ENCODE data around the gene ABHD12B.

ABHD12B gene

GRCh38 chr14:50871914-50872732 is at the start of gene ABHD12B:
Gene ABHD12B (plus strand): TSS chr14:50872053. CDS start chr14:50872175, 122 bp downstream.
- DNase-seq (ENCODE audit: extremely low read depth in 1 of 2, low read depth in 1 of 2): no peak

GRCh38 chr14:50822501-50823042 is 49.3 kb upstream of the ABHD12B start:
- DNase-seq (ENCODE audit: extremely low read depth in 1 of 2, low read depth in 1 of 2): no peak

GRCh38 chr14:50823051-50823761 is 48.6 kb upstream of the ABHD12B start:
- no peak for DNase-seq (ENCODE audit: extremely low read depth in 1 of 2, low read depth in 1 of 2)

- no peak for DNase-seq (ENCODE audit: extremely low read depth in 1 of 2, low read depth in 1 of 2)
These were observed 47.9 kb upstream of the ABHD12B start for GRCh38 chr14:50823762-50824636.

- DNase-seq (ENCODE audit: extremely low read depth in 1 of 2, low read depth in 1 of 2): no peak
These were observed 46.5 kb upstream of the ABHD12B start for GRCh38 chr14:50825307-50825706.

GRCh38 chr14:50826681-50827080 is 45.2 kb upstream of the ABHD12B start:
- no peak for DNase-seq (ENCODE audit: extremely low read depth in 1 of 2, low read depth in 1 of 2)

GRCh38 chr14:50828721-50829488 is 42.9 kb upstream of the ABHD12B start:
- DNase-seq (ENCODE audit: extremely low read depth in 1 of 2, low read depth in 1 of 2): no peak

- DNase-seq (ENCODE audit: extremely low read depth in 1 of 2, low read depth in 1 of 2): no peak
These were observed 42.3 kb upstream of the ABHD12B start for GRCh38 chr14:50829489-50830043.

GRCh38 chr14:50830044-50830931 is 41.6 kb upstream of the ABHD12B start:
- peak; percentile 33 to 38 for DNase-seq (ENCODE audit: extremely low read depth in 1 of 2, low read depth in 1 of 2)

- DNase-seq (ENCODE audit: extremely low read depth in 1 of 2, low read depth in 1 of 2): peak; percentile 43 to 57
These were observed 40.7 kb upstream of the ABHD12B start, which contains the start of gene NIN for GRCh38 chr14:50830932-50831725. Gene NIN (minus strand): TSS chr14:50831162. CDS start chr14:50822056, 9,106 bp downstream.

GRCh38 chr14:50831726-50832168 is 40.1 kb upstream of the ABHD12B start:
- no peak for DNase-seq (ENCODE audit: extremely low read depth in 1 of 2, low read depth in 1 of 2)

GRCh38 chr14:50832935-50833630 is 38.8 kb upstream of the ABHD12B start:
- no peak for DNase-seq (ENCODE audit: extremely low read depth in 1 of 2, low read depth in 1 of 2)

GRCh38 chr14:50834802-50835276 is 37.0 kb upstream of the ABHD12B start:
- no peak for DNase-seq (ENCODE audit: extremely low read depth in 1 of 2, low read depth in 1 of 2)

GRCh38 chr14:50835280-50835679 is 36.6 kb upstream of the ABHD12B start:
- no peak for DNase-seq (ENCODE audit: extremely low read depth in 1 of 2, low read depth in 1 of 2)

- no peak for DNase-seq (ENCODE audit: extremely low read depth in 1 of 2, low read depth in 1 of 2)
These were observed 35.3 kb upstream of the ABHD12B start for GRCh38 chr14:50836515-50836914.

- no peak for DNase-seq (ENCODE audit: extremely low read depth in 1 of 2, low read depth in 1 of 2)
These were observed 34.6 kb upstream of the ABHD12B start for GRCh38 chr14:50837271-50837670.

GRCh38 chr14:50837850-50838470 is 33.9 kb upstream of the ABHD12B start:
- DNase-seq (ENCODE audit: extremely low read depth in 1 of 2, low read depth in 1 of 2): no peak

Measured in stimulated activated CD8-positive, alpha-beta memory T cell treated with anti-CD3 and anti-CD28 coated beads, Interleukin-7, amount 100 ng/mL, for 48 hours (primary cell).